C1 segment of cervical spinal cord (tissue), 14 donors: ENCODE results near the gene NTNG1.

Source experiments
- DNase-seq, 14 donors: peaks; one replicate each; lab custom pipeline; 2025; lab: John Stamatoyannopoulos, UW

NTNG1 gene

GRCh38 chr1:107262467-107263286 lies 121.8 kb downstream of the NTNG1 start:
- no peak for DNase-seq

GRCh38 chr1:107263291-107263915 lies 122.6 kb downstream of the NTNG1 start:
- DNase-seq = no peak

GRCh38 chr1:107264007-107264406 lies 123.2 kb downstream of the NTNG1 start:
- DNase-seq = no peak

GRCh38 chr1:107264561-107264960 lies 123.7 kb downstream of the NTNG1 start:
- no peak for DNase-seq

GRCh38 chr1:107267489-107267888 lies 126.7 kb downstream of the NTNG1 start:
- DNase-seq = no peak

- DNase-seq = no peak
Observed at GRCh38 chr1:107272321-107272720, 131.5 kb downstream of the NTNG1 start.

- DNase-seq = no peak
Observed at GRCh38 chr1:107273515-107273914, 132.7 kb downstream of the NTNG1 start.

GRCh38 chr1:107274227-107274626 lies 133.4 kb downstream of the NTNG1 start:
- no peak for DNase-seq

GRCh38 chr1:107276247-107276646 lies 135.4 kb downstream of the NTNG1 start:
- DNase-seq = no peak

GRCh38 chr1:107277022-107277421 lies 136.2 kb downstream of the NTNG1 start:
- peak in 6 of 14 donors; percentile 1 to 23 (median 10) for DNase-seq

- no peak for DNase-seq
Observed at GRCh38 chr1:107286125-107286524, 145.3 kb downstream of the NTNG1 start.

GRCh38 chr1:107291987-107292386 lies 151.1 kb downstream of the NTNG1 start:
- DNase-seq = no peak

- peak in 3 of 14 donors; percentile 11 to 97 (median 31) for DNase-seq
Observed at GRCh38 chr1:107293901-107294613, 153.2 kb downstream of the NTNG1 start.

GRCh38 chr1:107294686-107295085 lies 153.8 kb downstream of the NTNG1 start:
- peak in 1 of 14 donors; percentile 24 for DNase-seq

GRCh38 chr1:107297681-107298080 lies 156.8 kb downstream of the NTNG1 start:
- no peak for DNase-seq

- no peak for DNase-seq
Observed at GRCh38 chr1:107298526-107298925, 157.7 kb downstream of the NTNG1 start.

GRCh38 chr1:107299521-107299920 lies 158.7 kb downstream of the NTNG1 start:
- no peak for DNase-seq

GRCh38 chr1:107309962-107310361 lies 169.1 kb downstream of the NTNG1 start:
- no peak for DNase-seq

- DNase-seq = no peak
Observed at GRCh38 chr1:107315652-107316051, 174.8 kb downstream of the NTNG1 start.

GRCh38 chr1:107318932-107319331 lies 178.1 kb downstream of the NTNG1 start:
- DNase-seq = no peak

GRCh38 chr1:107323784-107324183 lies 182.9 kb downstream of the NTNG1 start:
- no peak for DNase-seq

- DNase-seq = peak in 3 of 14 donors; percentile 5 to 96 (median 29)
Observed at GRCh38 chr1:107326824-107327445, 186.1 kb downstream of the NTNG1 start.
